CD4-positive, alpha-beta T cell (primary cell): ENCODE results near the gene NUP210. TPM values are rescaled to one million over a fixed set of nuclear protein-coding genes. Genes with fewer than 3 reads are reported as not detected.

Experiments
- ATAC-seq: fragments of 200-7000 bp; cut with Tn5 transposase; one replicate; pipeline ENCODE4 v1.10.0; 2022; ENCODE audit warnings: mild to moderate bottlenecking; ENCODE audit not compliant: poor library complexity
- CTCF ChIA-PET: fragments of 350-600 bp; sonication (Branson Sonifier 250); formaldehyde crosslinking; loops from one replicate; lab custom pipeline; 2021; ENCODE audit warnings: antibody characterized with exemption, inconsistent platforms; lab: Charles Lee
- POLR2A ChIA-PET: fragments of 350-600 bp; sonication (Branson Sonifier 250); formaldehyde crosslinking; loops from one replicate; lab custom pipeline; 2021; ENCODE audit warnings: antibody characterized with exemption, inconsistent platforms; lab: Charles Lee
- DNase-seq, 14 experiments: peaks; one replicate each; pipeline ENCODE4 v3.0.0-alpha.2; 2013 to 2020; ENCODE audit warnings: mixed read lengths in 2 of 14
- H3K27ac ChIP-seq, 2 donors: one replicate each; pipeline versions ENCODE4 v1.5.1 to v1.7.0; 2013; ENCODE audit warnings: low read length in 2 of 2, low read depth in 1 of 2, mild to moderate bottlenecking in 1 of 2
- H3K27me3 ChIP-seq, 2 experiments: 1 replicate in 1 of 2; 2 replicates in 1 of 2; pipeline versions ENCODE4 v1.6.1 to v1.7.0; 2013; ENCODE audit warnings: low read length in 2 of 2, control low read depth in 1 of 2, mild to moderate bottlenecking in 1 of 2, moderate library complexity in 1 of 2; ENCODE audit not compliant: insufficient read depth in 2 of 2, control insufficient read depth in 1 of 2
- H3K36me3 ChIP-seq: one replicate; pipeline ENCODE4 v1.6.1; 2013; ENCODE audit warnings: low read length, control low read depth; ENCODE audit not compliant: insufficient read depth
- H3K4me1 ChIP-seq: one replicate; pipeline ENCODE4 v1.6.1; 2013; ENCODE audit warnings: low read length, control low read depth; ENCODE audit not compliant: insufficient read depth
- H3K4me3 ChIP-seq: one replicate; pipeline ENCODE4 v1.5.1; 2013; ENCODE audit warnings: mild to moderate bottlenecking, low read length, moderate library complexity
- H3K9me3 ChIP-seq, 2 experiments: 1 replicate in 1 of 2; 2 replicates in 1 of 2; pipeline versions ENCODE4 v1.6.1 to v1.7.0; 2013; ENCODE audit warnings: low read length in 2 of 2, mild to moderate bottlenecking in 2 of 2, control low read depth in 1 of 2, moderate library complexity in 1 of 2; ENCODE audit not compliant: control insufficient read depth in 1 of 2, insufficient read depth in 1 of 2
- H3K27ac Mint-ChIP-seq: one replicate; pipeline ENCODE4 v1.8.0; 2020; ENCODE audit warnings: mixed read lengths
- H3K27me3 Mint-ChIP-seq: one replicate; pipeline ENCODE4 v1.8.0; 2021; ENCODE audit warnings: mixed read lengths
- H3K36me3 Mint-ChIP-seq: one replicate; pipeline ENCODE4 v1.8.0; 2021; ENCODE audit warnings: low read depth, mixed read lengths
- H3K4me1 Mint-ChIP-seq: one replicate; pipeline ENCODE4 v1.8.0; 2021; ENCODE audit warnings: low read depth, mixed read lengths
- H3K4me3 Mint-ChIP-seq: one replicate; pipeline ENCODE4 v1.8.0; 2020; ENCODE audit warnings: mild to moderate bottlenecking, mixed read lengths
- H3K9me3 Mint-ChIP-seq: one replicate; pipeline ENCODE4 v1.8.0; 2020; ENCODE audit warnings: mixed read lengths
- intact Hi-C, 2 experiments: fragments of 100-400 bp; cut with DNase I in 1 of 2; cut with micrococcal nuclease in 1 of 2; formaldehyde crosslinking; loops; one replicate each; pipeline versions ENCODE4 v1.15.1 to v1.9.0; 2023 to 2025; cut with DNase I, micrococcal nuclease
- total RNA-seq, 174 experiments: library from RNA in 2 of 174; stranded (reverse) in 2 of 174; gene quantifications; one replicate each; pipeline ENCODE4 v1.2.3 and lab custom pipeline; 2021 to 2026
- TF ChIP-seq, protein P1 (sequence below): fragments of 200-600 bp; IDR thresholded peaks from one replicate; pipeline ENCODE4 v1.8.0; 2022; ENCODE audit warnings: antibody characterized with exemption, mild to moderate bottlenecking

Gene NUP210
- total RNA-seq, 2 experiments from 2014 or later = 82.0 to 83.5 TPM

DNA sequence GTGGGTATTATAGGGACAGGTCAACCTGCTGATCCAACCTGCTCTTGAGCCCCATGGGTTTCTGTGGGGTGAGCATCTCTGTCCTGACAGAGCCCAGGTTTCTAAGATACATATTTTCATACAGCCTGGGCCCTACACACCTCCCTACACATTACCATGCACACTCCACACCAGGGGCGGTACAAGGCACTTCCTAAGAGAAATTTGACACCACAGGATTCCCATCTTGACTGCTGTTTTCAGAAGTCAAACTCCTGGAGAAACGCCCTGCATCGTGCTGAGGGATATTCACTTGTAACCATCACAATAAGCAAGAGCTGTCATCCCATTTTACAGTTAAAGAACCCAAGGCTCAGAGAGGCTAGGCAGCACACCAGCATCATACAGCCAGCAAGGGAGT, 50.1 kb downstream of the NUP210 start:
- Histone ChIP-seq H3K4me1 (no peaks in the 10 kb centered on the region), H3K36me3 (peaks cover 87% of the 10 kb centered on the region), H3K27ac (no peak overlapping the region), H3K9me3 (no peaks in the 10 kb centered on the region), H3K4me3 (no peak overlapping the region), H3K27me3 (no peaks in the 10 kb centered on the region)
- CTCF ChIA-PET = no interaction called here
- no peak overlapping the region for H3K4me3 Mint-ChIP-seq
- no peaks in the 10 kb centered on the region for H3K4me1 Mint-ChIP-seq
- intact Hi-C loops = no loop called here
- peaks cover 69% of the 10 kb centered on the region for H3K36me3 Mint-ChIP-seq
- DNase-seq = no peak
- ATAC-seq = no peak
- POLR2A ChIA-PET = interaction anchor here (1.0 kb wide), 1 partner anchor 23 kb away, joined by 3 read pairs; no protein-coding TSS in a partner anchor
- TF ChIP-seq, protein P1, sequence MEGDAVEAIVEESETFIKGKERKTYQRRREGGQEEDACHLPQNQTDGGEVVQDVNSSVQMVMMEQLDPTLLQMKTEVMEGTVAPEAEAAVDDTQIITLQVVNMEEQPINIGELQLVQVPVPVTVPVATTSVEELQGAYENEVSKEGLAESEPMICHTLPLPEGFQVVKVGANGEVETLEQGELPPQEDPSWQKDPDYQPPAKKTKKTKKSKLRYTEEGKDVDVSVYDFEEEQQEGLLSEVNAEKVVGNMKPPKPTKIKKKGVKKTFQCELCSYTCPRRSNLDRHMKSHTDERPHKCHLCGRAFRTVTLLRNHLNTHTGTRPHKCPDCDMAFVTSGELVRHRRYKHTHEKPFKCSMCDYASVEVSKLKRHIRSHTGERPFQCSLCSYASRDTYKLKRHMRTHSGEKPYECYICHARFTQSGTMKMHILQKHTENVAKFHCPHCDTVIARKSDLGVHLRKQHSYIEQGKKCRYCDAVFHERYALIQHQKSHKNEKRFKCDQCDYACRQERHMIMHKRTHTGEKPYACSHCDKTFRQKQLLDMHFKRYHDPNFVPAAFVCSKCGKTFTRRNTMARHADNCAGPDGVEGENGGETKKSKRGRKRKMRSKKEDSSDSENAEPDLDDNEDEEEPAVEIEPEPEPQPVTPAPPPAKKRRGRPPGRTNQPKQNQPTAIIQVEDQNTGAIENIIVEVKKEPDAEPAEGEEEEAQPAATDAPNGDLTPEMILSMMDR = no peak
- no peak overlapping the region for H3K27ac Mint-ChIP-seq
- H3K27me3 Mint-ChIP-seq = no peaks in the 10 kb centered on the region
- H3K9me3 Mint-ChIP-seq = no peaks in the 10 kb centered on the region

DNA sequence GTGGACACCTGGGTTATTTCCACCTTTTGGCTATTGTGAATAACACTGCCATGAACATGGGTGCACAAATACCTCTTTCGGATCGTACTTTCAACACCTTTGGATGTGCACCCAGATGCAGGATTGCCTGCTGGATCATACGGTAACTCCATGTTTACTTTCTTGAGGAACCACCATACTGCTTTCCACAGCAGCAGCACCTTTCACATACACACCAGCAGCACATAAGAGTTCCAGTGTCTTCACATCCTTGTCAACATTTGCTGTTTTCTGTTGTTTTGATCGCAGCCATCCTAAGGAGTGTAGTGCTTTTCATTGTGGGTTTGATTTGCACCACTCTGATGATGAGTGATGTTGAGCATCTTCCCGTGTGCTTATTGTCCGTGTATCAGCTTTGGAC, 51.3 kb downstream of the NUP210 start:
- H3K9me3 ChIP-seq = no peaks in the 10 kb centered on the region
- Mint-ChIP-seq H3K4me3 (no peak overlapping the region), H3K27me3 (no peaks in the 10 kb centered on the region), H3K27ac (peak overlapping the region; percentile 14), H3K4me1 (no peaks in the 10 kb centered on the region), H3K36me3 (peaks cover 80% of the 10 kb centered on the region), H3K9me3 (no peaks in the 10 kb centered on the region)
- H3K4me3 ChIP-seq = no peak overlapping the region
- POLR2A ChIA-PET = no interaction called here
- H3K27me3 ChIP-seq = no peaks in the 10 kb centered on the region
- no peaks in the 10 kb centered on the region for H3K4me1 ChIP-seq
- CTCF ChIA-PET = no interaction called here
- no peak for ATAC-seq
- no peak overlapping the region for H3K27ac ChIP-seq
- intact Hi-C loops = no loop called here
- no peak for DNase-seq
- peaks cover 87% of the 10 kb centered on the region for H3K36me3 ChIP-seq
- TF ChIP-seq, protein P1 = no peak

DNA sequence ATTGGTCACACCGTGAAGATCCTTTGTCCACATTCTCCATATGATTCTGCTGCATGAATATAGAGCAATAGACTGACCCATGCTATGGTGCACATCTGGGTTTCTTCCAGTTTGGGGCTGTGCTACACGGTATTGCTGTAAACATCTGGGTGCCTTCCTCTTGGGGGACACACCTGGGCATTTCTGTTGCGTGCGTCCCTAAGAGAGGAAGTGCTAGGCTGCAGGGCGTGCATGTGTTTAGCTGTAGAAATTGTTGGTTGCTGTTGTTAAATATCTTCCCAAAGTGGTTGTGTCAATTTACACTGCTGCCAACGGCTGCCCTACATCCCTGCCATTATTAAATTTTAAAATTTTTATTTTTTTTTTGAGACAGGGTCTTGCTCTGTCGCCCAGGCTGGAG, 52.4 kb downstream of the NUP210 start:
- peaks cover 83% of the 10 kb centered on the region for H3K36me3 Mint-ChIP-seq
- DNase-seq = no peak
- TF ChIP-seq, protein P1 = no peak

More for the DNA sequence above, 52.4 kb downstream of the NUP210 start:
- POLR2A ChIA-PET = no interaction called here
- no peaks in the 10 kb centered on the region for H3K9me3 ChIP-seq
- Mint-ChIP-seq H3K4me1 (peaks cover 3% of the 10 kb centered on the region), H3K9me3 (no peaks in the 10 kb centered on the region), H3K27me3 (no peaks in the 10 kb centered on the region), H3K27ac (no peak overlapping the region), H3K4me3 (no peak overlapping the region)
- peaks cover 87% of the 10 kb centered on the region for H3K36me3 ChIP-seq
- CTCF ChIA-PET = no interaction called here
- H3K27ac ChIP-seq = no peak overlapping the region
- no peak for ATAC-seq
- H3K4me1 ChIP-seq = no peaks in the 10 kb centered on the region
- intact Hi-C loops = no loop called here
- no peaks in the 10 kb centered on the region for H3K27me3 ChIP-seq
- H3K4me3 ChIP-seq = no peak overlapping the region
